Activated T-cell treated with anti-CD3 and anti-CD28 coated beads for 1 hour (primary cell): Measurements from ENCODE around the gene RNF2.
A peak's percentile ranks its signal among the peaks of the same experiment; 100 is the strongest.
"Not testable (repeated sequence)": the region's sequence is repeated elsewhere in the genome, so short reads cannot be mapped to it uniquely, and the experiment has no call there.

Source experiments
- DNase-seq: peaks from one replicate; pipeline ENCODE4 v3.0.0-alpha.2; 2020; ENCODE audit warnings: low read depth

The RNF2 gene

GRCh38 chr1:185044981-185045813 is at the start of gene RNF2:
RNF2 (plus strand) TSS chr1:185045558; CDS start chr1:185087554, 41,996 bp downstream.
- DNase-seq, result peak; percentile 61

GRCh38 chr1:184999974-185000373 is 45.4 kb upstream of the RNF2 start:
- not testable (repeated sequence) for DNase-seq

- DNase-seq, result not testable (repeated sequence)
Observed at GRCh38 chr1:185001312-185001880, 44.0 kb upstream of the RNF2 start.

GRCh38 chr1:185008838-185009237 is 36.5 kb upstream of the RNF2 start:
- DNase-seq, result no peak

- no peak for DNase-seq
Observed at GRCh38 chr1:185010361-185010760, 35.0 kb upstream of the RNF2 start.

GRCh38 chr1:185014941-185015340 is 30.4 kb upstream of the RNF2 start:
- DNase-seq, result no peak

- no peak for DNase-seq
Observed at GRCh38 chr1:185015631-185016030, 29.7 kb upstream of the RNF2 start.

- DNase-seq, result no peak
Observed at GRCh38 chr1:185016880-185017279, 28.5 kb upstream of the RNF2 start.

- DNase-seq, result no peak
Observed at GRCh38 chr1:185017338-185017737, 28.0 kb upstream of the RNF2 start.

GRCh38 chr1:185017966-185018365 is 27.4 kb upstream of the RNF2 start:
- DNase-seq, result no peak

GRCh38 chr1:185027252-185027882 is 18.0 kb upstream of the RNF2 start:
- DNase-seq, result no peak

GRCh38 chr1:185033686-185034085 is 11.7 kb upstream of the RNF2 start:
- DNase-seq, result no peak

- no peak for DNase-seq
Observed at GRCh38 chr1:185035258-185035657, 10.1 kb upstream of the RNF2 start.

- no peak for DNase-seq
Observed at GRCh38 chr1:185038813-185039376, 6.5 kb upstream of the RNF2 start.

- no peak for DNase-seq
Observed at GRCh38 chr1:185039726-185040407, 5.5 kb upstream of the RNF2 start.

- DNase-seq, result no peak
Observed at GRCh38 chr1:185040408-185040735, 5.0 kb upstream of the RNF2 start.

- no peak for DNase-seq
Observed at GRCh38 chr1:185041742-185042141, 3.6 kb upstream of the RNF2 start.

- no peak for DNase-seq
Observed at GRCh38 chr1:185042737-185043136, 2.6 kb upstream of the RNF2 start.

- no peak for DNase-seq
Observed at GRCh38 chr1:185044387-185044786, 971 bp upstream of the RNF2 start.

- peak; percentile 9 for DNase-seq
Observed at GRCh38 chr1:185045814-185046492, 595 bp downstream of the RNF2 start.

GRCh38 chr1:185046668-185047067 is 1.3 kb downstream of the RNF2 start:
- DNase-seq, result no peak

GRCh38 chr1:185049670-185050069 is 4.3 kb downstream of the RNF2 start:
- no peak for DNase-seq
